ENCODE results near the gene PDK2. TPM values are rescaled to one million over a fixed set of nuclear protein-coding genes. Genes with fewer than 3 reads are reported as not detected.

Gene PDK2
- total and polyA plus RNA-seq, 7 donors = 50.3 to 213 (median 99.4) TPM

GRCh38 chr17:50099003-50099402 lies 3.9 kb downstream of the PDK2 start:
- peak overlapping the region; percentile 88 for H3K27ac ChIP-seq
- TF ChIP-seq CTCF (IDR thresholded peaks at IDR 0.05) = no peak
- H3K4me3 ChIP-seq = no peak overlapping the region
- peaks cover 82% of the 10 kb centered on the region for H3K4me1 ChIP-seq
- H3K9me3 ChIP-seq = no peaks in the 10 kb centered on the region
- peaks cover 0 to 25% of the 10 kb centered on the region in 2 donors for H3K36me3 ChIP-seq (ENCODE audit: insufficient read depth in 1 of 2, low read depth in 1 of 2)
- no peak for ATAC-seq
- no peak for DNase-seq
- no peaks in the 10 kb centered on the region for H3K27me3 ChIP-seq (ENCODE audit: insufficient read depth in 3 of 3, low read length in 2 of 3)
- intact Hi-C loops (cut with DNase I) = loop anchor here in 1 of 2 donors (5.0 kb wide), 1 partner anchor 68 kb away; the partner anchor contains the start of gene SGCA
- WGBS, 3 donors = 19 to 49% (median 33%) methylated on average over 5 of the region's 5 CpGs

GRCh38 chr17:50100480-50100883 lies 5.3 kb downstream of the PDK2 start:
- peaks cover 0 to 34% of the 10 kb centered on the region in 2 donors for H3K36me3 ChIP-seq (ENCODE audit: insufficient read depth in 1 of 2, low read depth in 1 of 2)
- TF ChIP-seq CTCF (IDR thresholded peaks at IDR 0.05) = no peak
- no peak for DNase-seq
- H3K4me1 ChIP-seq = peaks cover 80% of the 10 kb centered on the region
- no peaks in the 10 kb centered on the region for H3K9me3 ChIP-seq
- intact Hi-C loops (cut with DNase I) = no loop called here
- ATAC-seq = no peak
- no peaks in the 10 kb centered on the region for H3K27me3 ChIP-seq (ENCODE audit: insufficient read depth in 3 of 3, low read length in 2 of 3)
- H3K4me3 ChIP-seq = peak overlapping the region; percentile 40
- peak overlapping the region; percentile 88 for H3K27ac ChIP-seq
- WGBS, 3 donors = 52 to 69% (median 56%) methylated on average over 5 of the region's 5 CpGs

- Histone ChIP-seq H3K36me3 (ENCODE audit: insufficient read depth in 1 of 2, low read depth in 1 of 2) (peaks cover 0 to 39% of the 10 kb centered on the region in 2 donors), H3K4me3 (peak overlapping the region; percentile 40), H3K27ac (peak overlapping the region; percentile 88), H3K9me3 (no peaks in the 10 kb centered on the region), H3K4me1 (peaks cover 78% of the 10 kb centered on the region), H3K27me3 (ENCODE audit: insufficient read depth in 3 of 3, low read length in 2 of 3) (no peaks in the 10 kb centered on the region)
- ATAC-seq = peak; percentile 52 to 71 (median 58)
- 18 to 35% (median 26%) methylated on average over 15 of the region's 15 CpGs for WGBS, 3 donors
- TF ChIP-seq CTCF (IDR thresholded peaks at IDR 0.05) = no peak
- intact Hi-C loops (cut with DNase I) = no loop called here
- peak in 1 of 2 donors; percentile 31 for DNase-seq
Measured at GRCh38 chr17:50100921-50101345, 5.8 kb downstream of the PDK2 start.

- no peak for TF ChIP-seq CTCF (IDR thresholded peaks at IDR 0.05)
- WGBS, 3 donors = 23 to 31% (median 28%) methylated on average over 17 of the region's 17 CpGs
- H3K27me3 ChIP-seq (ENCODE audit: insufficient read depth in 3 of 3, low read length in 2 of 3) = no peaks in the 10 kb centered on the region
- peaks cover 72% of the 10 kb centered on the region for H3K4me1 ChIP-seq
- DNase-seq (peak; percentile 23 to 65), ATAC-seq (peak; percentile 41 to 51 (median 46))
- peak overlapping the region; percentile 40 for H3K4me3 ChIP-seq
- peak overlapping the region; percentile 88 for H3K27ac ChIP-seq
- H3K36me3 ChIP-seq (ENCODE audit: insufficient read depth in 1 of 2, low read depth in 1 of 2) = peaks cover 0 to 45% of the 10 kb centered on the region in 2 donors
- H3K9me3 ChIP-seq = no peaks in the 10 kb centered on the region
- intact Hi-C loops (cut with DNase I) = no loop called here
Measured at GRCh38 chr17:50101346-50102163, 6.4 kb downstream of the PDK2 start.
